HG02678 (cell line): ENCODE measurements around the gene SYT1.

Source experiments
- ATAC-seq: cut with Tn5 transposase; IDR thresholded peaks from one replicate; pipeline ENCODE4 v1.9.1; 2021; ENCODE audit warnings: mild to moderate bottlenecking, moderate library complexity; ENCODE audit not compliant: unreplicated experiment

Gene SYT1

GRCh38 chr12:79055926-79056674, 191.5 kb downstream of the SYT1 start:
- no peak for ATAC-seq

- no peak for ATAC-seq
Measured at GRCh38 chr12:79056775-79057174, 192.2 kb downstream of the SYT1 start.

- no peak for ATAC-seq
Measured at GRCh38 chr12:79057540-79057939, 193.0 kb downstream of the SYT1 start.

- ATAC-seq, result peak; percentile 53
Measured at GRCh38 chr12:79058342-79058741, 193.8 kb downstream of the SYT1 start.

- ATAC-seq, result no peak
Measured at GRCh38 chr12:79059557-79059956, 195.0 kb downstream of the SYT1 start.

- ATAC-seq, result no peak
Measured at GRCh38 chr12:79063258-79063657, 198.7 kb downstream of the SYT1 start.

- ATAC-seq, result no peak
Measured at GRCh38 chr12:79067977-79068376, 203.4 kb downstream of the SYT1 start.

- ATAC-seq, result peak; percentile 97
Measured at GRCh38 chr12:79069009-79069408, 204.4 kb downstream of the SYT1 start.

- no peak for ATAC-seq
Measured at GRCh38 chr12:79071498-79071897, 206.9 kb downstream of the SYT1 start.

- no peak for ATAC-seq
Measured at GRCh38 chr12:79073506-79073905, 208.9 kb downstream of the SYT1 start.

GRCh38 chr12:79082595-79082994, 218.0 kb downstream of the SYT1 start:
- ATAC-seq, result no peak

GRCh38 chr12:79083181-79083580, 218.6 kb downstream of the SYT1 start:
- ATAC-seq, result no peak

- ATAC-seq, result peak; percentile 67
Measured at GRCh38 chr12:79085106-79085682, 220.6 kb downstream of the SYT1 start.

GRCh38 chr12:79086541-79087296, 222.1 kb downstream of the SYT1 start:
- no peak for ATAC-seq

GRCh38 chr12:79098530-79098929, 234.0 kb downstream of the SYT1 start:
- no peak for ATAC-seq

GRCh38 chr12:79108962-79109361, 244.4 kb downstream of the SYT1 start:
- ATAC-seq, result no peak

- no peak for ATAC-seq
Measured at GRCh38 chr12:79114896-79115295, 250.3 kb downstream of the SYT1 start.

GRCh38 chr12:79115743-79116142, 251.2 kb downstream of the SYT1 start:
- peak; percentile 48 for ATAC-seq

- no peak for ATAC-seq
Measured at GRCh38 chr12:79119796-79120195, 255.2 kb downstream of the SYT1 start.

- peak; percentile 72 for ATAC-seq
Measured at GRCh38 chr12:79121486-79121885, 256.9 kb downstream of the SYT1 start.

GRCh38 chr12:79124385-79124784, 259.8 kb downstream of the SYT1 start:
- no peak for ATAC-seq

- no peak for ATAC-seq
Measured at GRCh38 chr12:79125358-79125757, 260.8 kb downstream of the SYT1 start.
